PC-3 (cell line): ENCODE measurements around the gene SERBP1.

Experiments used
- CTCF ChIP-seq: fragments of 300-600 bp; sonication (generic); conservative IDR thresholded peaks from 2 replicates; pipeline ENCODE4 v1.5.1; 2017; ENCODE audit warnings: antibody characterized with exemption, low read depth, mild to moderate bottlenecking, low read length
- EZH2 ChIP-seq: fragments of 300-600 bp; sonication (generic); IDR thresholded peaks from one replicate; pipeline ENCODE4 v1.6.1; 2017; ENCODE audit warnings: antibody characterized with exemption, mild to moderate bottlenecking, low read length; ENCODE audit not compliant: unreplicated experiment
- EZH2phosphoT487 ChIP-seq: fragments of 300-600 bp; sonication (generic); IDR thresholded peaks from 2 replicates; pipeline ENCODE4 v1.6.1; 2018; ENCODE audit warnings: mild to moderate bottlenecking, antibody characterized with exemption, low read length, borderline replicate concordance

GRCh38 chr1:67390041-67390887, 39.9 kb downstream of the SERBP1 start:
- TF ChIP-seq CTCF (no peak), EZH2phosphoT487 (no peak), EZH2 (no peak)
